Forelimb muscle (tissue), 1 donor: ENCODE measurements around the gene DIRAS2. TPM values are rescaled to one million over a fixed set of nuclear protein-coding genes. Genes with fewer than 3 reads are reported as not detected.
"Not testable (repeated sequence)": the region's sequence is repeated elsewhere in the genome, so short reads cannot be mapped to it uniquely, and the experiment has no call there.

Experiments used
- DNase-seq: peaks from one replicate; pipeline ENCODE4 v3.0.0-alpha.2; 2013; ENCODE audit warnings: low read depth
- polyA plus RNA-seq: library from polyadenylated mRNA; unstranded; fragments of 120-200 nt; gene quantifications from one replicate; pipeline ENCODE4 v1.2.1, GENCODE V29; 2013; ENCODE audit not compliant: insufficient read length

DIRAS2 gene, protein sequence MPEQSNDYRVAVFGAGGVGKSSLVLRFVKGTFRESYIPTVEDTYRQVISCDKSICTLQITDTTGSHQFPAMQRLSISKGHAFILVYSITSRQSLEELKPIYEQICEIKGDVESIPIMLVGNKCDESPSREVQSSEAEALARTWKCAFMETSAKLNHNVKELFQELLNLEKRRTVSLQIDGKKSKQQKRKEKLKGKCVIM
- 0.61 TPM for polyA plus RNA-seq

DNA sequence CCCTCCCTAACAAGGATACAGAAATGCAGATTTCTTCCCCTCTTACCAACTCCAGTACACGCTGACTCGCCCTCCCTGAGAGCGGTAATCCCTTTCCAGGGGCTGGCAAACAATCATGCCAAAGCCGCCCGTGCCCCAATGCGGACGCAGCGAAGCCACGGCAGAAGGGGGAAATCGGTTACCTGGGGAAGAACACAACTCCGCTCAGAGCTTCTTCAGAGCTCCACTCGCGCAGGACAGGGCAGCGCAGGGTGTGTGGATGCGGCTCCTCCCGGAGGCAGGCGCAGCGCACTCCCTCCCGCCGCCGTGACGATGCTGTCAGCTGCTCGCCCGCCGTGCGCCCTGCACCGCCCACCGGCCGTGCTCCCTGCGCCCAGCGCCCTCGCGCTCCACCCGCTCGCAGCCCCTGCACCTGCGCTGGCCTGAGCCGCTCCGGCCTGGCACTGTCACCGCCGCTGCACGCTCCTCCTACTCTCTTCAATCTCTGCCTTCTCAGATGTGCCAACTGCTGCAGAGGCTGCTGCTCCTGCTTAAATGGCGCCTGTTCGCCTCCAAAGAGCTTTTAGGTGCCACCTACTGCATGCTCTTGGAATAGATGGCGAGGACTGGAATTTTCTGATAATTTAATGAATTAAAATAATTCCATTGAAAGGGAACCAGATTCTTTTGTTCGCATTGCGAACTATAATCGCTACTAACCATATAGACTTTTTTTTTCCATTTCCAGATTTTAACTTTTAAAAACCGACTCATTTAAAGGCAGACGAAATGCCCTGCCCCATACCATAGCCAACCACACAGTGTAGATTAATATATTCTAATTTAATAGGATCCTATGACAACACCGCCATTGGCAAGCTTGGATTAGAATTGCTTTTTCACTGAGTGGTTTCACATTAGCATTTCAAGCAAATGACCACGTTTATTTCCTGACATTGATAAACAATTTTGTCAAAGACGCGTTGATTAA lies at the start of gene DIRAS2:
Gene DIRAS2 (minus strand): TSS at position 255 of the 970 bp plus-strand sequence. CDS start 28,997 bp downstream, outside the sequence.
- DNase-seq, result no peak

DNA sequence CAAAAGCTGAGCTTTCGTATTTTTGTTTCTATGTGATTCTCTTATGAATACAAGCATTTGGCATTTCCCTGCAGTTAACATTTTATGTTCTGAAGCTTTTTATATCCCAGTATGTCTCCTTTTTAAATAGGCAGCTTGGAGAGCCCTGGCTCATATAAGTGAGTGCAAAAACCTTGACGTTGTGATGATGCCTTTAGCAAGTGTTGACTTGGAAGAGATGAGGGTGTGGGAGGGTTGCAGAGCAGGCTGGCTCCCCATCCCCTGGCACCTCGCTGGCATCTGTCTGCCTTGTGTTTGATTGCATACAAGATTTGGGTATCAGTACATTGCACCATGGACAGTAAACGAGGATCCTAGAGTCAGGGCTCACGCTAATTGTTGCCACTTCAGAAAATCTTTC lies 42.1 kb upstream of the DIRAS2 start:
- DNase-seq, result no peak

DNA sequence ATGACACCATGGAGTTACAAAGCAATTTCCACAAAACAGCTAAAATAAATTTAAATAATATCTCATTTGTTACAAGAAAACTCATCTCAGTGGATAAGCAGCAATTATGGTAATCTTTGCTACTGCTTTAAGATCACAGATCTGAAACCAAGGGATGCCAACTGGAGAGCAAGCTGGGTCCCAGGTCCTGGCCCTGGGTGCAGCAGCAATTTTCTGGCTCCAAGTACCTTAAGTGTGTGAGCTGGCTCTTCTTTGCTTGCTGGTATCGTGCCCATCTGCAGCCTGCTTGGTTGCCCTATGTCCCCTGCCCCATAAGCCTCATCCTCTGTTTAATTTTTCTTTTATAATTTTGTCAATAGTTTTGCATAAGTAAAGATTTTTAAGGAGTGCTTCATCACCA lies 41.5 kb upstream of the DIRAS2 start:
- DNase-seq, result no peak

DNA sequence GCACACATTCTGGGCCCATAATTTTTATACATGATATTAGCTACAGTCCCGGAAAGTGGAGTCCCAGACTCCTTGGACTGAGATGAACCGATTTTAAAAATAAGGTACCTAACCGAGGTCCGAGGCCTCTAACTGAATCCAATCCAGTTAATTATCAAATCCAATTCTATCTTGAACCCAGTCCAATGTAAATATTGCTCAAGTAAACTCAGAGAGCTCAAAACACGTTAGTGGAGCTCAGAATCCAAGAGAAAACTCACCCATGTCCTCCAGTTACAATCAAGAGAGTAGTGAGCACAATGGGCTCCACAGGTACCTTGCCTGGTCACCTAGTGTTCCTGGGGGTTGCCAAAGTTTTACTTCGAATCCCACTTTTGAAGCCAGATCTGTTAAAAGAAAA lies 37.9 kb upstream of the DIRAS2 start:
- no peak for DNase-seq

DNA sequence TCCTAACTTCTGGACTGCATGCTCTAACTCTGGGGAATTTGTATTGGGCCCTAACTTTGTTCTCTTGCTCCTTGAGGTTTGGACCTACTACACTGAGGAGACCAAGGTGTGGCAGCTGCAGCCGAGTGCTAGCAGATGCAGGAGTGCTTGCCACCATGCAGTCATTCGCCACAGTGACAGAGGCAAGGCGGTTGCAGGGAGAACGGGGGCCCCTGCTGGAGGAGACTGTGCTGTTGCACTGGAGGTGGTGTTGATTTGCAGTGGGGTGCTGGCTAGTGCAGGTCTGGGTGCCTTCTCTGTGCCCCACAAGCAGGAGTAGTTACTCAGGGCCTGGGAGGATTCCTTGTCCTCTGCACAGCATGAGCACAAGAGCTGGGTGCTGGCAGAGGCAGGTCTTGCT lies 22.4 kb upstream of the DIRAS2 start:
- no peak for DNase-seq

DNA sequence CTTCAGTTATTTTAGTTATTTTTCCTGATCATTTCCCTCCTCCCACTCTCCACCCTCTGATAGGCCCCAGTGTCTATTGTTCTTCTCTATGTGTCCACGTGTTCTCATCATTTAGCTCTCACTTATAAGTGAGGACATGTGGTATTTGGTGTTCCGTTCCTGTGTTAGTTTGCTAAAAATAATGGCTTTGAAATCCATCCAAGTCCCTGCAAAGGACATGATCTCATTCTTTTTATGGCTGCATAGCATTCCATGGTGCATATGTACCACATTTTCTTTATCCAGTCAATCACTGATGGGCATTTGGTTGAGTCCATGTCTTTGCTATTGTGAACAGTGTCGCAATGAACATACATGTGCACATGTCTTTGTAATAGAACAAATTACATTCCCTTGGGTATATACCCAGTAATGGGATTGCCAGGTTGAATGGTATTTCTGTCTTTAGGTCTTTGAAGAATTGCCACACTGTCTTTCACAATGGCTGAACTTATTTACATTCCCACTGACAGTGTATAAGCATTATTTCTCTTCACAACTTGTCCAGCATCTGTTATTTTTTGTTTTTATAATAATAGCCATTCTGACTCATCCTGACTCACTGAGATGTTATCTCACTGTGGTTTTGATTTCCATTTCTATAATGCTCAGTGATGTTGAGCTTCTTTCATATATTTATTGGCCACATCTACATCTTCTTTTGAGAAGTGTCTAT lies 17.2 kb upstream of the DIRAS2 start:
- DNase-seq, result no peak

DNA sequence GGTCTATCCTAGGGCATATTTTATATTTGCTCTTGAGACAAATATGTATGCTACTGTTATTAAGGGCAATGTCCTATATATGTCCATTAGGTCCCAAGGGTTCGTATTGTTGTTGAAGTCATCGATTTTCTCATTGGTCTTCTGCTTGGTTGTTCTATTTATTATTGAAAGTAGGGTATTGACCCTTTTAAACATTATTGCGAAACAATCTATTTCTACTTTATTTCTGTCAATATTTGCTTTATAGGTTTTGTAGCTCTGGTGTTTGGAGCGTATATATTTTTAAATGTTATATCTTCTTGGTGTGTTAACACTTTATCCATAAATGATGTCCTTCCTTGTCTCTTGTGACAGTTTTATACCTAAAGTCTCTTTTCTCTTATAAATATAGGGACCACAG lies 16.2 kb upstream of the DIRAS2 start:
- no peak for DNase-seq

DNA sequence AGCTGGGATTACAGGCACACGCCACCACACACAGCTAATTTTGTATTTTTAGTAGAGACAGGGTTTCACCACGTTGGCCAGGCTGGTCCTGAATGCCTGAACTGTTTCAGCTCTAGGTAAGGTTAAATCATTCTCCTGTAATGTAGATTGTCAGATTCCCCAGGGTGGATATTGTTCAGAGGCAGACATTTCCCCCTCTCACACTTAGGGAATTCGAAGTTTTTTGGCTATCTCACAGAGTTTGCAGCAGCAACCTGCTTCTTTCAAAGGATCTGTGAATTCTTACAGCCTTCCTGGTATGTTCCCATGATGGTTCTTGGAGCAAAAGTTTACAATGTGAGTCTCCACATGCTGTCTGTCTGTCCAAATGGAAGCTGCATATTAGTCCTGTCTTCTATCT lies 15.6 kb upstream of the DIRAS2 start:
- no peak for DNase-seq

DNA sequence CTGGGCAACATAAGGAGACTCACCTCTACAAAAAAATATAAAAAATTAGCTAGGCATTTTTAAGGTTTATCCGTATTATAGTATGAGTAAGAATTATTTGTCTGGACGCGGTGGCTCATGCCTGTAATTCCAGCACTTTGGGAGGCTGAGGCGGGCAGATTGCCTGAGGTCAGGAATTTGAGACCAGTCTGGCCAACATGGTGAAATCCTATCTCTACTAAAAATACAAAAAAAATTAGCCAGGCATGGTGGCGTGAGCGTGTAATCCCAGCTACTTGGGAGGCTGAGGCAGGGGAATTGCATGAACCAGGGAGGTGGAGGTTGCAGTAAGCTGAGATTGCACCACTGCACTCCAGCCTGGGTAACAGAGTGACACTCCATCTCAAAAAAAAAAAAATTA lies 14.3 kb upstream of the DIRAS2 start:
- DNase-seq, result not testable (repeated sequence)

DNA sequence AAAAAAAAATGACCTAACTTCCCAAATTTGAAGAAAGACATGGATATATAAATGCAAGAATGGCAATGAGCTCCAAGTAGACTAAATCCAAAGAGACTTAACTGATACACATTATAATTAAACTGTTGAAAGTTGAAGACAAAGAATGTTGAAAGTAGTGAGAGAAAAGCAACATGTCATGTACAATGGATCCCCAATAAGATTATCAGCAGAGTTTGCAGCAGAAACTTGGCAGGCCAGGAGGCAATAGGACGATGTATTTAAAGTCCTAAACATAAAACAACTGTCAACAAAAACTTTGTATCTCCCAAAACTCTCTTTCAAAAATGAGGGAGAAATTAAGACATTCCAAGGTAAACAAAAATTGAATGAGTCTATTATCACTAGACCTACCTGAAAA lies 8.6 kb upstream of the DIRAS2 start:
- DNase-seq, result no peak

DNA sequence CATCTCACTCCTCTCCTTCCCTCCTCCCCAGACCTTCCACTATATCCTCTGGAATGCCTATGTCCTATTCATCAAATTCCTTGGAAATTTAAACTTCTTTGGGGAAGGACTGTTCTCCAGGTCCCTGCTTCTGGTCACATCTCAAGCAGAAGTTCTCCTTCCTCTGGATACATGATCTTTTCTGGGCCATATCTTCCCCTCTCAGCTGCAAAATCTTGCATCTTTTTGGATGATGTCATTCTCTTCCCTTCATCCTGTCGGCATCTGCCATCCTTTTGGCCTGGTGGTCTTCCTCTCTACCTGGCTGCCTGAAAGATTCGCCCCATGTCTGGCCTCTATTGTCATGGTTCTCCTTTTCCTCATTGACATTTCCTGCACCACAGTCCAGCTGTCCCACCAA lies 5.2 kb upstream of the DIRAS2 start:
- DNase-seq, result no peak

DNA sequence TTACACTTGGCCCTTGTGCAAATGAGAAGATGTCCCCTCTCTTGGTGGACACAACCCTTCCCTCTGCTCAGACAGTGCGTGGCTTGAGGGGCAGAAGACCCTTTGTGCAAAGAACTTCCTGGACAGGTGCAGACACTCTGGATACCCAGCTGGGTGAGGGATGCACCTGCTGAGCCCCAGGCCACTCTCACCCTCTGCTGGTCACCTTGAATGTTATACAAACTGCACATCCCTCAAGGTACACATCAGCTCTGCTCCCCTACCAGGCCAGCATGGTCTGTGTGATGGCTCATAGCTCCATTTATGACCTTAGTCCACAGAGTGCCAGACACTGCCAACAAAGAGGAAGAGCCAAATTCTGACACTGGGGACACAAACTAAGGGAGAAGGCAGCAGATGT lies 3.1 kb upstream of the DIRAS2 start:
- no peak for DNase-seq

DNA sequence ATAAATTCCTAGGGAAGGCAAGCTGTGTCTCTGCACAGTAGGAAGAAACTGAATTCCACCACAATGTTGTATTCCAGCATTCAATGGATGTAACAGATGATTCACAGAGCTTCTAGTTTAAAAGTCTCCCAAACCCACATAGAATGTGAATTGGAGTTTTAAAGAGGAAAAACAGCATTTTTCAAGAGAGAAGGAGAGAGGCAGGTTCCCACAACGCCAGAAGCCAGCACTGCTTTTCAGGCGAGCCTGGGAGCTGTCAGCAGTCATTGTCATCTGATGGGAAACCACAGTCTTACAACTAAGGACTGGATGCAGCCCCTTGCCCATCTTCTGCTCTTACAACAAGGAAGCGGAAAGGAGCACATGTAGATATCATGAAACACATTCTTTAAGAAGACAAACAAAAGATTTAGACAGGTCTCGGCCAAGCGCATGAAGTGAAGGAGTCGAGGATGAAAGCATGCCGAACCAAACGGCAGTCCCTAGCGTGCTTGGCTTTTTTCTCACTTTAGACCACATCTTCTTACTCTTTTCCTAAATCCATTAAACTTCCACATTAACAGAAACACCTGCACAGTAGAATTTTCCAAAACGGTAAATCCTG lies 638 bp downstream of the DIRAS2 start:
- DNase-seq, result no peak

DNA sequence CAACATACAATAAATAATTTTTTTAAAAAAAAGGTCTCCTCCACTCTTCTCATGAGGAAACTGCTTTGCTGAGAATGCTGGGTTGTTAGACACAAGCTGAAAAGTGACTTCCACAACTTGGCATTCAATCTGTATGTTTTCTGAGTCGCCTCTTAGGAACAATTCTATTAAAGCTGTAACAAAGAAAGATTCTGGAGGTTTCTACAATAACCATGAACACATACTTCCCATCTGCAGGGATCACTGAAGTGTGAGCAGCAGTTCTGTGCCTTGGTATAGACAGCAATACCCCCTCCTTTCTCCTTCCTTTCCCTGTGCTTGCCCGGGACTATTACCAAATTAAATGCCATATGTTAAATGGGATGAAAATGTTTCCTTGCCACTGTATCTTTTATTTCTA lies 1.5 kb downstream of the DIRAS2 start:
- no peak for DNase-seq

DNA sequence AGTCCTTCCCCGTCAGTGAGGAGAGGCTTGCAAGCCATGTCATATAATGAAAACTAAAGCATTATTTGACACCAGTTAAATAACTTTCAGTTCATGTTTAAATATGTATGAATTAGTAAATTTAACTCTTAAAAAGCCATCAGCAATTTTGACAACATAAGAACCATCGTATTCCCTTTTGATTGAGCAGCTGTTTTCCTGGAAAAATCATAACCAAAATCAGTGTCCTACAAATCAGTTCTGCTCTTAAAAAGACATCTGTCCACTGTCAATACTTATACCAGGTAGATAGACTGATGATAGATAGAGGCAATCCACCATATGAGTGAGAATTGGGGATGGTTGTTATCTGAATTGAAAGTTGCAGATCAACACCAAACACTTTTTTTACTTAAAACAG lies 2.3 kb downstream of the DIRAS2 start:
- DNase-seq, result no peak

DNA sequence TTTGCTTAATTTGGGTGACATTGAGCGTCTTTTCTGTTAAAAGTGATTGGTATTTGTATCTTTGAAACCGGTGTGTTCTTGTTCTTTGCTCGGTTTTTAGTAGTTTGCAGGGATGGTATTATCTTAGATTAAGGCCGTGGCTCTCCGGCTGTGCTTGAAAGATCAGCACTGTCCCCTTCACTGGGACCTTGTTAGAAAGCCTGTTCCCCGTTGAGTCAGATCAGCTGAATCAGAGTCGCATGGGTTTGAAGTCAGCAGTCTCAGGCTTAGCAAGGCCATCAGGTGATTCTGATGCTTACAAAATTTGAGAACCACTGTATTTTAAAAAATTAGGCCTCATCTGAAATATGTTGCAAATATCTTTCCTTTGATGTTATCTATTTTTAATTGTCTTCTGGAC lies 5.0 kb downstream of the DIRAS2 start:
- DNase-seq, result no peak

DNA sequence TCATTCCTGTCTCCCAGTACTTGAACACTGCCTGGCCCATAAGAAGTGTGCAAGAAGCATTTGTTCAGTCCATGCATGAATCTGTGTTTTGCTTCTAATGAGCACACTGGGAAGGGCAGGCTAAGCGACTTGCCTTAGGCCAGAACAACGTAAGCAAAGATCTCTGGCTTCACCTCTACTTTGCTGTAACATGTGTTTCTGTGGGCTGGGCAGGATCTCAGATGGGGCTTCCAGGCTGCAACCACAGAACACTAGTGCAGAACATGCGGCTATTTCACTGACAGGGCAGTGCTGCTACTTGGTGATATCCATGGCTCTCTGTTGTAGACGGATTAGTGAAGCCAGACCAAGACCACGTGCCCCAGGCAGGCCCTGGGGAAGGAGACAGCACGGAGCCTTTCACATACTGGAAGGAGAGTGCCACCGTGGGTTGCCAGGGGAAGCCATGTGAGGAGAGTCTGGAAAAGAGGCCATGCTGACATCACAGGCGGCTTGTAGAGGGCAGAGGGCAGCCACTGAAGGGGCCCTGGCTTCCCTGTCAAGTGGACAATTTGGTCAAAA lies 9.9 kb downstream of the DIRAS2 start:
- no peak for DNase-seq

DNA sequence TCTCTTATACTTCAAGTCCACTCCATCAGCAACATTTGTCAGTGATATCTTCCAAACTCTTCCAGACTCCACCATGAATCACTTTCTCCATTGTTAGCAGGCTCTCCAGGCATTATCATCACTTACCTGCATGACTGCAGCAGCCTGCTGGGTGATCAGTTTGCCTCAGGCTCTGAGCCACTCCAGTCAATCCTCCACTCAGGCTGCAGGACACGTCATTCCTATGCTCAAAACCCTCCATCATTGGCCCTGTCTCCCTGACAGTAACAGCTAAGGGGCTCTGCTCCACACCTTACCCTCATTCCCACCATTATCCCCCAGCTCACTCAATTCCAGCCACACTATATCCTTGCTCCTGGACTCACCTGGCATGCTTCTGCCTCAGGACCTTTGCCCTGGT lies 10.7 kb downstream of the DIRAS2 start:
- DNase-seq, result no peak

DNA sequence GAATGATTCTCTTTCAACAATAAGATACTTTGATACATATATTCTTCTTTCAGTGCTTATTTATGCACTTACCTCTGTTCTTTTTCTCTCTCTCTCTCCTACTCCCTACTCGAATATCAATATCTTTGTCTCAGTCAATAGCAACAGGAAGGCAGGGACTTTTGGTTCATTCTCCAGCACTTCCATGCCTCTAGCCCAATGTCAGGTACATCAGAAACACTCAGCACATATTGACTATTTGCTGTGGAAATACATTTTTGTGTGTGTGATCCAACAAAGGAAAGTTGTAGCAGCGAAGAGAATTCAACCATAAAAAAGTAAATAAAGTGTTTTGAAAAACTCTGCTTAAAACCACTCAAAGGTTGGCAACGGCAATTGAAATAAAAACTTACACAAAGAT lies 12.6 kb downstream of the DIRAS2 start:
- DNase-seq, result no peak

DNA sequence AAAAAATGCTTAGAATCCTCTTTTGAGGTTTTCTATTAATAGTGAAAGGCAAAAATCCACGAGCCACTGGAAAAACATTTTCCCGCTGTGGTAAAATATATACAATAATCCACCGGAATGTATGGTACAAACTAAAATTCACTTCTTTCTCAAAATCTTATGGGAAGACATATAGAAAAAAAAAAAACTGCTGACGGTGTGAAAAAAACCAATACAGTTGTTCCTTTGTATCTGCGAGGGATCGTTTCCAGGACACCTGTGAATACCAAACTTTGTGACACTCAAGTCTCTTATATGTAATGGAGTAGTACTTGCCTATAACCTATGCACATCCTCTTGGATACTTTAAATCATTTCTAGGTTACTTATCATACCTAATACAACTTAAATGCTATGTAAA lies 13.3 kb downstream of the DIRAS2 start:
- no peak for DNase-seq

DNA sequence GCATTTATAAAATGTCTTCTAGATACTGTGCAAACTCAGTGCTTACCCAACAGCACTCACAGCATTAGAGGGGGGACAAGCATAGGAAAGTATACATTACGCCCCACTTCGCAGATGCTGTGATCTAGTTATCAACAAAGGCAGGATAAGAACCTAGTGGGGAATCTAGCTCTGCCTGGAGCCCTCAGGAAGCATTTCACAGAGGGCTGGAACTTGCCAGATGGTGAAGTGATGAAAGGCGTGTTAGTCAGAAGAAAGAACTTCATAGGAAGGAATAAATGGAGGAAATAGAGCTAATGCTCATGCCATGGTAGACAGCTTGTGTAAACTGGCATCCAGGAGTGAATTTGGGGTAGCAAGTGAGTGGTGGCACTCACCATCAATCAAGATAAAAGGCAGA lies 25.8 kb downstream of the DIRAS2 start:
- DNase-seq, result no peak

DNA sequence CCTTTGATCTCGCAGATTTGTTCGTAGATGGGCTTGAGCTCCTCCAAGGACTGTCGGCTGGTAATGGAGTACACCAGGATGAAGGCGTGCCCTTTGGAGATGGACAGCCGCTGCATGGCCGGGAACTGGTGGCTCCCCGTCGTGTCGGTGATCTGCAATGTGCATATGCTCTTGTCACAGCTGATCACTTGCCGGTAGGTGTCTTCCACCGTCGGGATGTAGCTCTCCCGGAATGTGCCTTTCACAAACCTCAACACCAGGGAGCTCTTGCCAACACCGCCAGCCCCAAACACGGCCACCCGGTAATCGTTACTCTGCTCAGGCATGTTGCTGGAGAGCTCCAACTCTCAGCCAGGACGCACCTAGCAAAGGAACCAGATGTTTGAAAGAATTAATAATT lies 29.1 kb downstream of the DIRAS2 start:
- no peak for DNase-seq
